ENCODE results near the gene TAF3.
"Not testable (repeated sequence)": the region's sequence is repeated elsewhere in the genome, so short reads cannot be mapped to it uniquely, and the experiment has no call there.

TAF3 gene

GRCh38 chr10:7972367-7972766, 154.1 kb downstream of the TAF3 start:
- no peak for DNase-seq (ENCODE audit: low read depth)

GRCh38 chr10:7980196-7980595, 161.9 kb downstream of the TAF3 start:
- DNase-seq (ENCODE audit: low read depth): no peak

- no peak for DNase-seq (ENCODE audit: low read depth)
Measured at GRCh38 chr10:7982727-7983126, 164.4 kb downstream of the TAF3 start.

- DNase-seq (ENCODE audit: low read depth): no peak
Measured at GRCh38 chr10:7984325-7984724, 166.0 kb downstream of the TAF3 start.

GRCh38 chr10:7984896-7985295, 166.6 kb downstream of the TAF3 start:
- DNase-seq (ENCODE audit: low read depth): no peak

GRCh38 chr10:7986851-7987250, 168.5 kb downstream of the TAF3 start:
- peak; percentile 1 for DNase-seq (ENCODE audit: low read depth)

- DNase-seq (ENCODE audit: low read depth): no peak
Measured at GRCh38 chr10:7988989-7989388, 170.7 kb downstream of the TAF3 start.

GRCh38 chr10:7998831-7999230, 180.5 kb downstream of the TAF3 start:
- no peak for DNase-seq (ENCODE audit: low read depth)

GRCh38 chr10:8004469-8005000, 186.2 kb downstream of the TAF3 start:
- no peak for DNase-seq (ENCODE audit: low read depth)

- no peak for DNase-seq (ENCODE audit: low read depth)
Measured at GRCh38 chr10:8006274-8006999, 188.1 kb downstream of the TAF3 start.

GRCh38 chr10:8009031-8009430, 190.7 kb downstream of the TAF3 start:
- DNase-seq (ENCODE audit: low read depth): no peak

GRCh38 chr10:8013006-8013405, 194.7 kb downstream of the TAF3 start:
- no peak for DNase-seq (ENCODE audit: low read depth)

GRCh38 chr10:8013619-8014018, 195.3 kb downstream of the TAF3 start:
- no peak for DNase-seq (ENCODE audit: low read depth)

GRCh38 chr10:8014649-8015048, 196.3 kb downstream of the TAF3 start:
- no peak for DNase-seq (ENCODE audit: low read depth)

- DNase-seq (ENCODE audit: low read depth): no peak
Measured at GRCh38 chr10:8017277-8017676, 199.0 kb downstream of the TAF3 start.

- no peak for DNase-seq (ENCODE audit: low read depth)
Measured at GRCh38 chr10:8023321-8023720, 205.0 kb downstream of the TAF3 start.

GRCh38 chr10:8023851-8024250, 205.5 kb downstream of the TAF3 start:
- DNase-seq (ENCODE audit: low read depth): no peak

GRCh38 chr10:8026349-8027259, 208.3 kb downstream of the TAF3 start:
- DNase-seq (ENCODE audit: low read depth): no peak

- DNase-seq (ENCODE audit: low read depth): not testable (repeated sequence)
Measured at GRCh38 chr10:8031211-8031610, 212.9 kb downstream of the TAF3 start.

GRCh38 chr10:8032558-8032957, 214.3 kb downstream of the TAF3 start:
- no peak for DNase-seq (ENCODE audit: low read depth)

GRCh38 chr10:8033812-8034465, 215.6 kb downstream of the TAF3 start:
- DNase-seq (ENCODE audit: low read depth): no peak

GRCh38 chr10:8034466-8035005, 216.2 kb downstream of the TAF3 start:
- DNase-seq (ENCODE audit: low read depth): no peak

Measured in fibroblast of the conjunctiva (primary cell).